Vagina (tissue), 2 donors: ENCODE results near the gene ADAM15.

ENCODE experiments used
- CTCF ChIP-seq, 3 experiments: fragments of 450-650 bp in 2 of 3; fragments of 200-600 bp in 1 of 3; sonication (generic) in 1 of 3; IDR thresholded peaks; one replicate each; pipeline ENCODE4 v1.5.1; 2017 to 2019; ENCODE audit warnings: antibody characterized with exemption in 3 of 3, mild to moderate bottlenecking in 2 of 3, moderate library complexity in 2 of 3
- POLR2A ChIP-seq, 2 donors: fragments of 450-650 bp; IDR thresholded peaks; one replicate each; pipeline ENCODE4 v1.6.1; 2017; ENCODE audit warnings: antibody characterized with exemption in 2 of 2, mild to moderate bottlenecking in 2 of 2, moderate library complexity in 2 of 2
- POLR2AphosphoS5 ChIP-seq, 2 donors: sonication (generic); formaldehyde crosslinking; IDR thresholded peaks; one replicate each; pipeline ENCODE4 v1.9.0; 2017; ENCODE audit warnings: antibody characterized with exemption in 2 of 2, mild to moderate bottlenecking in 2 of 2, low read depth in 1 of 2; ENCODE audit not compliant: insufficient read depth in 1 of 2

- TF ChIP-seq POLR2AphosphoS5 (IDR thresholded peaks at IDR 0.05; ENCODE audit: insufficient read depth in 1 of 2, low read depth in 1 of 2) (no peak), CTCF (IDR thresholded peaks at IDR 0.05) (no peak), POLR2A (IDR thresholded peaks at IDR 0.05) (no peak)
These were observed 13.8 kb downstream of the ADAM15 start for GRCh38 chr1:155064832-155065429.
